Stimulated activated memory B cell treated with anti-CD40 and anti-IgM and Interleukin-4, amounts not matched to agents 10 μg/mL and 1 μg/mL and 100 μg/mL, for 72 hours (primary cell): ENCODE measurements around the gene BTBD16.
A peak's percentile ranks its signal among the peaks of the same experiment; 100 is the strongest.

ENCODE experiments used
- ATAC-seq: fragments of 150-1000 bp; cut with Tn5 transposase; 2 replicates; pipeline ENCODE4 v1.10.0; 2021
- H3K27ac Mint-ChIP-seq: one replicate; pipeline ENCODE4 v1.8.0; 2022; ENCODE audit warnings: mild to moderate bottlenecking, mixed read lengths
- H3K27me3 Mint-ChIP-seq: one replicate; pipeline ENCODE4 v1.8.0; 2022; ENCODE audit warnings: mixed read lengths
- H3K36me3 Mint-ChIP-seq: one replicate; pipeline ENCODE4 v1.8.0; 2022; ENCODE audit warnings: mixed read lengths
- H3K4me1 Mint-ChIP-seq: one replicate; pipeline ENCODE4 v1.8.0; 2022; ENCODE audit warnings: mixed read lengths
- H3K4me3 Mint-ChIP-seq: one replicate; pipeline ENCODE4 v1.8.0; 2022; ENCODE audit warnings: mild to moderate bottlenecking, moderate library complexity, mixed read lengths
- H3K9me3 Mint-ChIP-seq: one replicate; pipeline ENCODE4 v1.8.0; 2022; ENCODE audit warnings: mixed read lengths

The BTBD16 gene

DNA sequence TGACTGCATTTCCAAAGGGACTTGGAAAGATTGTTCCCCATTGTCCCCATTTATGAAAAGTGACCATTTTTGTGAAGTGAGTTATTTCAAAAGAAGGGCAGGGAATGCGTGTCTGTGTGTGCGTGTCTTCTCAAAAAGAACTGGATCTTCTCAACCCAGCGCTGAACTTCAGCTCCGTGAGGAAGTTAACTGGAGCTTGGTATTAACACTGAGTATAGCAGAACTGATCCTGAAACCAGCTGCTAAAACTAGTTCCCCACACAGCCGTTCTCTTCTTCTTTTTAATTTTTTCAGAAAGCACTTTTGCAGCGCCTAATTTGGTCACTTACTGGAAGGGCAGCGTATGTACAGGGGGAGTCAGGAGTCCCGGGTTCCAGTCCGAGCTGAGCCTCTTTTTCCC, 57.6 kb downstream of the BTBD16 start:
- H3K36me3 Mint-ChIP-seq, result no peaks in the 10 kb centered on the region
- H3K4me3 Mint-ChIP-seq, result no peak overlapping the region
- H3K9me3 Mint-ChIP-seq, result no peaks in the 10 kb centered on the region
- ATAC-seq, result peak; percentile 76
- no peak overlapping the region for H3K27ac Mint-ChIP-seq
- peaks cover 32% of the 10 kb centered on the region for H3K27me3 Mint-ChIP-seq
- peaks cover 19% of the 10 kb centered on the region for H3K4me1 Mint-ChIP-seq

DNA sequence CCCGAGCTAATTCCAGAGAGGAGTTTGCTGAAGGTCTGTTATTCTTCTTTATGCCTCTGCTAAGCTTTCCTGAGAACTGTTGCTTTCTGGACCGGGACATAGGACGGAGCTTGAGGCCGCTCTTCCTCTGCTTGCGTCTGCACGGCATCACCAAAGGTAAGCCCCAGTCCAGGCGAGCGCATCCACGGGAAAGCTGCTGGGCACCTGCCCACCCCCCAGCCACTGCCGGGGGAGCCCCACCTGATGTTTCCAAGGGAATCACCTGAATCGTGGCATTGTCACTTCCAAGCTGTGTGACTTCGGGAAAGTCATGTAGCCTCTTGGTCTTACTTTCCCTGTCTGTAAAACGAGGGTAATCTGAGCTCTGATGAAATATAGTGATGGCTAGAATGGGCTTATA, 58.3 kb downstream of the BTBD16 start:
- Mint-ChIP-seq H3K9me3 (no peaks in the 10 kb centered on the region), H3K27me3 (peaks cover 25% of the 10 kb centered on the region), H3K4me3 (no peak overlapping the region), H3K27ac (no peak overlapping the region), H3K36me3 (no peaks in the 10 kb centered on the region), H3K4me1 (peaks cover 19% of the 10 kb centered on the region)
- no peak for ATAC-seq

DNA sequence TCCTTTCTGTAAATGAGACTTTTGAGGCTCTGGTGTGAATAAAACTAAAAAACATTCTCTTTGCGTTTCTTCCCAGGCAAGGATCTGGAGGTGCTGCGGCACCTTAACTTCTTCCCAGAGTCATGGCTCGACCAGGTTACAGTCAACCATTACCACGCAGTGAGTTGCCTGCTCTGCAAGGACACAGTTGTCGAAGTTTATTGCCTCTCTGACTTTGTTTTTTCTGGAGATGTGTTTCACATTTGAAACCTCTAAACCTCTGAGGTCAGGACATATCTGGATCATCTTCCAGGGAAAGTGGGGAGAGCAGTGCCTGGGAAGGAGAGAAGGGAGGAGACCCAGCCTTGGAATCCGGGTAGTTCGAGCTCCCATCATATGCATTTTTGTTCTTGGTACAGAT, 60.0 kb downstream of the BTBD16 start:
- H3K27ac Mint-ChIP-seq, result no peak overlapping the region
- H3K9me3 Mint-ChIP-seq, result no peaks in the 10 kb centered on the region
- no peak for ATAC-seq
- peaks cover 17% of the 10 kb centered on the region for H3K4me1 Mint-ChIP-seq
- peaks cover 41% of the 10 kb centered on the region for H3K27me3 Mint-ChIP-seq
- no peak overlapping the region for H3K4me3 Mint-ChIP-seq
- no peaks in the 10 kb centered on the region for H3K36me3 Mint-ChIP-seq

DNA sequence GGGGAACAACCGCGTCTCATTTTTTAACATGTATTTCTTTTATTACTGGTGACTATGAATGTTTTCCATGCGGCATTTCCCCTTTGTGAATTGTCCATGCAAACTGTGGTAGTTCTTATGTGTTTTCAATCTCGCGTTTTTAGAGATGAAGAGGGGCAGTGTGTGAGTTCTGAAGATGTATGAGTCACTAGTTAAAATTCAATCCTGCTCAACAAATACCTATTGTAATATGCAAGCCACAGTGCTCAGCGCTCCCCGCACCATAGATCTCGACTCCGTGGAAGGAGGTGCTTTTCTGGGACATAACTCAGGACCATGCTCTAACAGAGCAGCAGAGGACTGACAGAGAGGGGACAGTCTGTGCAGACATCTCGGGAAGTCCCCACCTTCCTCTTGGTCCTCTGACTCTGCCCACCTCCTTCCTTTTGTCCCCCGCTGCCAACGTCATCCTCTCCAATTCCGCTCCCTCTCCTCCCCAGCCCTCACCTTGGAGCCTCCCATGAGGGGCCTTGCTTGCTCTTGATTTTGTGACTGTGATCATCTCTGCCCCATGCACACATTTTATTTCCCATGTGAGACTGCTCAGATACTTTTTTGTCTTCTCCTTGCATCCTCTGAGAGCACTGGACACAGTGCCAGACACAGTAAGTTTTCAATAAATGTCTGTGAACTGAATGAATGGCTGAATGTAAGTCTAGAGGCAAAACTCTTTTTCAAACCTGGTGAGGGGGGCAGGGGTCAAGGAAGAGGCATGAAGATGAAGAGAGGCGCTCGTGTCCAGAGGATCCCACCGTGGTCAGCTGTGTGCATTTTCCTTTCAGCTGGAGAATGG, 60.7 kb downstream of the BTBD16 start:
- Mint-ChIP-seq H3K4me1 (peaks cover 11% of the 10 kb centered on the region), H3K9me3 (no peaks in the 10 kb centered on the region), H3K4me3 (no peak overlapping the region), H3K27me3 (peaks cover 49% of the 10 kb centered on the region), H3K27ac (no peak overlapping the region), H3K36me3 (no peaks in the 10 kb centered on the region)
- ATAC-seq, result no peak

DNA sequence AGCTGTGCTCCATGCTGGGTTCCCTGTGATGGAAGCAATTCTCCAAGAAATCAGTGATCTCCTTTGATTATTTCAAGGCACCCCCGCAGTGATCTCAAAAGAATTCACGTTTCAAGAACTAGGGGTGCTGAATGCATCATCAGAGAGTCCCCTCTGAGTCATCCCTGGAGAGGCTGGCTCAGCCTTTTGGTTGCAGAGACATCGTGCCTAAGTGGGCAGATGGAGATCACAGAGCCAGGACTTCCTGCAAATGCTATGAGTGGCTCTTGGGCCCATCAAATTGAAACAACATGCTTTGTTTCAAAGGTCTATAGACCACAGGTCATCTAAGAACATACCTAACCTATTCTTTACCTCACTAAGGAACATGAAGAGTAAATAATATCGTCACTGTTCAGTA, 61.9 kb downstream of the BTBD16 start:
- Mint-ChIP-seq H3K4me3 (no peak overlapping the region), H3K27ac (no peak overlapping the region), H3K9me3 (no peaks in the 10 kb centered on the region), H3K36me3 (no peaks in the 10 kb centered on the region), H3K4me1 (peaks cover 11% of the 10 kb centered on the region), H3K27me3 (peaks cover 51% of the 10 kb centered on the region)
- peak; percentile 70 for ATAC-seq

DNA sequence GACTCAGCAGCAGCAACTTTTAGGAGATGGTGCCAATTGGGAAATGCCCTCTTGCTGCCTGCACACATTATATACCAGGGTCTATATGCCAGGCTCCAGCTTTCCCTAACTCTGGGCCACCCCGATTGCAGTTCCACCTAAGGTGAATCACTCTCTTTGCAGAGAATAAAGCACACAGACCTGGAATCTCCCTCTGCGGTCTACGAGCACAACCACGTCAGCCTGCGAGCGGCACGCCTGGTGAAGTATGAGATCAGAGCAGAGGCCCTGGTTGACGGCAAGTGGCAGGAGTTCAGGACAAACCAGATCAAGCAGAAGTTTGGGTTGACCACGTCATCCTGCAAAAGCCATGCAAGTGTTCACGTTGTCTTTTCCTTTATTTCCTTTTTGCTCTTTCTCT, 65.2 kb downstream of the BTBD16 start:
- Mint-ChIP-seq H3K27ac (no peak overlapping the region), H3K4me3 (no peak overlapping the region), H3K4me1 (peaks cover 6% of the 10 kb centered on the region), H3K27me3 (peaks cover 64% of the 10 kb centered on the region), H3K9me3 (no peaks in the 10 kb centered on the region), H3K36me3 (no peaks in the 10 kb centered on the region)
- ATAC-seq, result no peak

DNA sequence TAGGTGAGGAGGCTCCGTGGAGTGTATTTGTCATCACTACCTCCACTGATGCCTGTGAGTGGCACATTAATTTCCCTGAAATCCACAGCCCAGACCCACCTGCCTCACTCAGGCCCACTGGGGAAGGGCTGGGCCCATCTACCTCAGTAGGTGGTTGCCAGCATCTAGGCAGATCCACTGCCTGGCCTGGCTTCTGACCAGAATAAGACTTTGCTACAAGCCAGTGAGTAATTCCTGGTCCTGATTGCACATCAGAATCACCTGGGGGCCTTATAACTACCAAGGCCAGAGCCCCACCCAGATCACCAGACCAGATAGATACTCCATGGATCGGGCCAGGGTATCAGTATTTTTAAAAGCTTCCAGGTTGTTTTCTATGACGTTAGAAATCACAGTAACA, 65.9 kb downstream of the BTBD16 start:
- ATAC-seq, result no peak
- H3K9me3 Mint-ChIP-seq, result no peaks in the 10 kb centered on the region

DNA sequence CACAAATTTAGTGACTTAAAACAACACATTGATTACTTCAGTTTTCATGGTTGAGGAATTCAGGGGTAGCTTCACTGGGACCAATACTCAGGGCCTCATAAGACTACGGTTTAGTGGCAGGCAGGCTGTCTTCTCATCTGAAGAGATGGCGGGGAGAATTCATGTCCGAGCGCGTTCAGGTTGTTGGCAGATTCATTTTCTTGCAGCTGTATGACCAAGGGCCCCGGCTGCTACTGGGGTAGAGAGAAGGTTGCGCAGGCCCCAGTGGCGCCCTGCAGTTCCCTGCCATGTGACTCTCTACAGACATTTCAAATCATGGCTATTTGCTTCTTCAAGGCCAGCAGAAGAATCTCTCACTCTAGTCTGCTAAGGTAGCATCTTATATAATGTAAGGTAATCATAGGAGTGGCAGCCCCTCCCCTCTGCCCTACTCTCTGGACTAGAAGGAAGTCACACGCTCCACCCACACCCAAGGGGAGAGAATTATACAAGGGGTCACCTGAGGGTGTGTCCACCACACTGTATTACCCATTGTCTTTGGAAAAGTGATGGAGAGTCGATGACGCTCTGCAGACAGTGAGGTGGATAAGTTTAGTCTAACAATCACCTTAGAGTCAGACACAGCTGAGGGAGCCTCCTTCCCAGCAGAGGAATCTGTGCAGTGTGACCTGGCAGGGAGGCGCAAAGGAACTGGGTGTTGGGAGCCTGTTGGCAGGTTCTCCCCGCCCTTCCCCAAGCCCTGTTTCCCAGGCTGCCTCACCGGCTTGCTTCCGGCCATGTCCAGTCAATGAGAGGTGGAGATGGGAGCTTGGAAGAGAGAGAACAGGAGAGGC, 67.7 kb downstream of the BTBD16 start:
- ATAC-seq, result no peak
- Mint-ChIP-seq H3K4me3 (no peak overlapping the region), H3K27ac (no peak overlapping the region), H3K4me1 (peaks cover 11% of the 10 kb centered on the region), H3K27me3 (peaks cover 61% of the 10 kb centered on the region), H3K36me3 (no peaks in the 10 kb centered on the region), H3K9me3 (no peaks in the 10 kb centered on the region)

More for the DNA sequence above, 65.9 kb downstream of the BTBD16 start:
- H3K27me3 Mint-ChIP-seq, result peaks cover 59% of the 10 kb centered on the region
- H3K36me3 Mint-ChIP-seq, result no peaks in the 10 kb centered on the region
- H3K4me1 Mint-ChIP-seq, result peaks cover 3% of the 10 kb centered on the region
- no peak overlapping the region for H3K27ac Mint-ChIP-seq
- H3K4me3 Mint-ChIP-seq, result no peak overlapping the region

DNA sequence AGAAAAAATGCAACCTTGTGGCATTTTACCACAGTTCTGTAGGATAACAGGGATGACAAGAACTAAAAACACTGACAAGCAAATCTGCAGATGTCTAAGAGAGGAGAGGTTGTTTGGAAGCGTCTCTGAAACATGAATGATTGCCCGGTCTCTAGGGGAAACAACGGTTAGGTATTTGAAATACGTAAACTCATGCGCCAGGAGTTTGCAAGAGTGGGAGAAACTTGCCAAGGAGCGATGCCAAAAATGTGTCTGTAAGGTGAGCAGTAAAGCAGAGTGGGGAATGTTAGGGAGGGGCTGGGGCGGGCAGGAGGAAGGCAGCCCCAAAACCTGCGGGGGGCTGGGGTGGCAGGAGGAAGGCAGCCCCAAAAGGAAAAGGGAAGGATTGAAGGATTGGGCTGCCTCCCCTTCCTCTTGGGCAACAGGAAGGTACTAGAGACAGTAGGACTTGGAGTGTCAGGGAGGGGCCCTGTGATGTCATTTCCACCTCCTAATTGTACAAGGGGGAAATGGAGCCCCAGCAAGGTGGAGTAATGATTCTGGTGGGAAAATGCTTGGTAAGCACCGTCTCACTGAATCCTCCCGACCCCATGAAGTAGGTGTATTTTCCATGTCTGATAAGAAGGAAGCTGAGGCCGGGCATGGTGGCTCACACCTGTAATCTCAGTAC, 70.2 kb downstream of the BTBD16 start:
- no peak overlapping the region for H3K4me3 Mint-ChIP-seq
- H3K36me3 Mint-ChIP-seq, result no peaks in the 10 kb centered on the region
- peaks cover 52% of the 10 kb centered on the region for H3K27me3 Mint-ChIP-seq
- H3K27ac Mint-ChIP-seq, result no peak overlapping the region
- H3K9me3 Mint-ChIP-seq, result no peaks in the 10 kb centered on the region
- H3K4me1 Mint-ChIP-seq, result peaks cover 20% of the 10 kb centered on the region
- ATAC-seq, result no peak

DNA sequence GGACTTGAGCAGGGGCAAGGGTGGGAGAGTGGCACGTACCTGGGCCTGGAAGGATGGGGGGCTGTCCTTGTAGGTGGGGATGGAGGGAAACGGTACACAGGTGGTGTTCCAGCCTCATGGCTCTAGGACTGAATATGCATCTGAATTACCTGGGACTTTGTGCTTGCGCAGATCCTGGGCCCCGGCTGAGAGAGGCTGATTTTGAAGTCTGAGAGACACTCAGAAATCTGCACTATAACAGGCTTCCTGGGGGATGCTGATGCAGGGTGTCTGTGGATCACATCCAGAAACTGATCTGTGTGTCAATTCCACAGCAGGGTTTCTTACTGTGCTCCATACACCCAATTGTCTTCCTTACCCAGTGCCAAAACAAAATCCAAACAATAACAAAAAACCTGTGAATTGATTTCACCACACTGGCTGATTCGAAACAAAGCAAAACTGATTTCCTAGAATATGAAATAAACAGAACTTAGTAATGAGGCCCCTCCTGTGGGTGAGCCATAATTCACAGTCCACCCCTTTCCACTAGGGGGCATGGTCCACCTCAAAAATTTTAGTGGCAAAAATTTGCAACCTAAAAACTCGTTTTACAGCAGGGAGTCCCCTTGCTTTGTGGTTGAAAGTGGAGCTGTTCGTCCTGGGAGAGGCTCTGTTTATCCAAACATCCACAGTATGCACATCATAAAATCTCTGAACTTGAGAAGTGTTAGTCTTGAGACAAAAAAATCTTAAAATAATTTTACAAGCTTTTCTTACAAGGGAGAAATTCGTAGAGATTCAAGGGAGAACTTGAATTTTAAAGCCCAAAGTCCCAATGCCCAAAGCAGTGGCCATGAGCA, 71.4 kb downstream of the BTBD16 start:
- Mint-ChIP-seq H3K4me1 (peaks cover 20% of the 10 kb centered on the region), H3K27me3 (peaks cover 44% of the 10 kb centered on the region), H3K27ac (no peak overlapping the region), H3K36me3 (no peaks in the 10 kb centered on the region), H3K4me3 (no peak overlapping the region), H3K9me3 (no peaks in the 10 kb centered on the region)
- no peak for ATAC-seq

DNA sequence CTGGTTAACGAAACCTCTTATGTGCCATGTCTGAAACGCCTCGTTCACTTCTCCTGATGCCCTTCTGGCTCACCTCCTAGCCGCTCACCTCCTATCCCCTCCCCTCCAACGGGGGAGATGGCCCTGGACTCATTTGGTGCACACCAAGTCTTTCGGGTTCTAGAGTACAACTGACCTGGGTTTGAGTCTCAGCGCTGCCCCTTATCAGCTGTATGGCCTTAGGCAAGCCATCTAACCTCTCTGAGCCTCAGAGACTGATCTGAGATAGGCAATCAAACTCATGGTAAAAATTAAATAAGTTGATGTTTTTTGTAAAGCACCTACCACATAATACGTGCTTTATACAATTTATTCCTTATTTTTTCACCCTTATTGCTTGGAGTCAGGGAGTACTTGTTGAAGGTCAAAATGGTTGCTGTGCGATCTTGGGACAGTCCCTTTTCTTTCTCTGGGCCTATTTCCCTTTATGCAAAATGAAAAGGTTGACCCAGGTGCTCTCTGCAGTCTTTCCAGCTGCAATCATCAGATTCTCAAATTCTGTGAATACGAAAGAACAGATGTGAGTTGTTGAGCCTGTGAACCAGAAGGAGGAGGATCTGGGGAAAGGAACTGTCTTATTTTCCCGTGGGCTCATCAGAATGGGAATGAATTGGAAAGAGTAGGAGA, 72.2 kb downstream of the BTBD16 start:
- Mint-ChIP-seq H3K9me3 (no peaks in the 10 kb centered on the region), H3K27ac (peak overlapping the region; percentile 7), H3K4me3 (no peak overlapping the region), H3K36me3 (no peaks in the 10 kb centered on the region), H3K27me3 (peaks cover 44% of the 10 kb centered on the region), H3K4me1 (peaks cover 22% of the 10 kb centered on the region)
- ATAC-seq, result peak; percentile 69

DNA sequence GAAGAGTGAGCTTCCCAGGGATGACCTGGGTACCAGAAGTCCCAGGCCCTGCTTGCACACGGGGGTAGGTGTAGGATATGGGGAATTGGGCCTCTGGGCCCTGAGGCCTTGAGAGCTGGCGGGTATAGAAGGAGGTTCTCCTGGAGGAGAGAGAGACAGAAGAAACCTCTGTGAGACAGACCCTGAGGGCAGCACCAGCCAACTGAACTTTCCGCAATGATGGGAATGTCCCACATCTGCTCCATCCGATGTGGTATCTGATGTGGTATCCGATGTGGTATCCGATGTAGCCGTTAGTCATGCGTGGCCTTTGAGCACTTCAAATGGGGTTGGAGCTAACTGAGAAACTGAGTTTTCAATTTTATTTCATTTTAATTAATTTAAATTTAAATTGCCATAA, 72.8 kb downstream of the BTBD16 start:
- Mint-ChIP-seq H3K27ac (peak overlapping the region; percentile 7), H3K9me3 (no peaks in the 10 kb centered on the region), H3K4me1 (peaks cover 29% of the 10 kb centered on the region), H3K4me3 (no peak overlapping the region), H3K27me3 (peaks cover 43% of the 10 kb centered on the region), H3K36me3 (no peaks in the 10 kb centered on the region)
- ATAC-seq, result no peak

DNA sequence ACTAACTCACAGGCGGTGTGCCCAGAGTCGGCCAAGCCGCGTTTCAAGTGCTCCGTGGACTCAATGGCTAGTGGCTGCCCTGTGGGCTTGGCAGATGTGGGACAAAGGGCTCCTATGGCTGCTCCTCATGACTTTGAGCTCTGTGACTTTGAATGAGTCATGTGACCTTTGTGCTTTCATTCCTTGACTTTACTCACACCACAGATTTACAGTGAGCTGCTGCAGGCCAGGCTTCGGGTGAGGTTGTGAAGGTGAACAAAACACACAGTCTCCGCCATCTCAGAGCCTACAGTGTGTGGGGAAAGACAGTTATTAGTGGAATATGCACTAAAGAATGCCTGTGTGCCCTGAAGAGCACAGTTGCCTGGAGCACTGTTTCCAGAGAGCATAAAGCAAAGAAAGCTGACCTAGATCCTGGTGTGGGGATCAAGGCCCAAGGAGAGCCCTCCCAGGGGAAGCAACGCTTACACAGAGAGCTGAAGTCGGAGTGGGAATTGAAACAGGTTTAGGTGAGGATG, 73.7 kb downstream of the BTBD16 start:
- H3K4me3 Mint-ChIP-seq, result no peak overlapping the region
- peaks cover 30% of the 10 kb centered on the region for H3K4me1 Mint-ChIP-seq
- ATAC-seq, result no peak
- peaks cover 34% of the 10 kb centered on the region for H3K27me3 Mint-ChIP-seq
- H3K36me3 Mint-ChIP-seq, result no peaks in the 10 kb centered on the region
- no peaks in the 10 kb centered on the region for H3K9me3 Mint-ChIP-seq
- H3K27ac Mint-ChIP-seq, result no peak overlapping the region

DNA sequence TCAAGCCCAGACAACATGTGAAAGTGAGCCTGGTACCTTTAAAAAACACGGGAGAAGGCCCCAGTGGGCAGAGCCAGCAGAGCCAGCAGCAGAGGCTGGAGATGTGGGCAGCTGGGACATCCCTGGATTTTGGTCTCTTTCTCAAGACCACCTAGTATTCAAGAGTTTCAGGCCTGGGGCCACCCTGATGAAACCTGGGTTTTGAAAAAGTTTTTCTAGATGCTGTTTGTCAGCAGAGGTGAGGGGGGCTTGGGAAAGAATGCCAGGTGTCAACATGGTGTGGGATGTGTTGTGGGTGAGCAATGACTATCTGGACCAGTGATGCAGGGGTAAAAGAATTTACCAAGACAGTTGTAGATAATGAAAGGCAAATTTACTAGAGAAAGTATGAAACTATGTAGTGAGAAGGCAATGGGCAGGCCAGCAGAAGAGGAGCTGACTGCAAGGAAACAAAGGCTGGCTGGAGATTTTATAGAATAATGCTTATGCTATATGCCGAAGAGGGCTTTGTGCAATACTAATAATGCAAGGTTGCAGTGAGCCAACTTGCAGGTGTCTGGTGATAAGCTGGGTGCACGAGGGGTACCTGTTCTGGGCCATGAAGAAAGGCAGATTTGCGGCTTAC, 75.3 kb downstream of the BTBD16 start:
- peaks cover 30% of the 10 kb centered on the region for H3K4me1 Mint-ChIP-seq
- no peaks in the 10 kb centered on the region for H3K36me3 Mint-ChIP-seq
- H3K27me3 Mint-ChIP-seq, result peaks cover 29% of the 10 kb centered on the region
- no peaks in the 10 kb centered on the region for H3K9me3 Mint-ChIP-seq
- no peak for ATAC-seq
- no peak overlapping the region for H3K4me3 Mint-ChIP-seq
- H3K27ac Mint-ChIP-seq, result no peak overlapping the region
